HG03575 (cell line): Measurements from ENCODE around the gene GMPR.

Experiments
- ATAC-seq: cut with Tn5 transposase; IDR thresholded peaks from one replicate; pipeline ENCODE4 v1.9.1; 2021; ENCODE audit not compliant: unreplicated experiment, insufficient number of reproducible peaks, low FRiP score; ENCODE audit errors: extremely low read depth

The GMPR gene

DNA sequence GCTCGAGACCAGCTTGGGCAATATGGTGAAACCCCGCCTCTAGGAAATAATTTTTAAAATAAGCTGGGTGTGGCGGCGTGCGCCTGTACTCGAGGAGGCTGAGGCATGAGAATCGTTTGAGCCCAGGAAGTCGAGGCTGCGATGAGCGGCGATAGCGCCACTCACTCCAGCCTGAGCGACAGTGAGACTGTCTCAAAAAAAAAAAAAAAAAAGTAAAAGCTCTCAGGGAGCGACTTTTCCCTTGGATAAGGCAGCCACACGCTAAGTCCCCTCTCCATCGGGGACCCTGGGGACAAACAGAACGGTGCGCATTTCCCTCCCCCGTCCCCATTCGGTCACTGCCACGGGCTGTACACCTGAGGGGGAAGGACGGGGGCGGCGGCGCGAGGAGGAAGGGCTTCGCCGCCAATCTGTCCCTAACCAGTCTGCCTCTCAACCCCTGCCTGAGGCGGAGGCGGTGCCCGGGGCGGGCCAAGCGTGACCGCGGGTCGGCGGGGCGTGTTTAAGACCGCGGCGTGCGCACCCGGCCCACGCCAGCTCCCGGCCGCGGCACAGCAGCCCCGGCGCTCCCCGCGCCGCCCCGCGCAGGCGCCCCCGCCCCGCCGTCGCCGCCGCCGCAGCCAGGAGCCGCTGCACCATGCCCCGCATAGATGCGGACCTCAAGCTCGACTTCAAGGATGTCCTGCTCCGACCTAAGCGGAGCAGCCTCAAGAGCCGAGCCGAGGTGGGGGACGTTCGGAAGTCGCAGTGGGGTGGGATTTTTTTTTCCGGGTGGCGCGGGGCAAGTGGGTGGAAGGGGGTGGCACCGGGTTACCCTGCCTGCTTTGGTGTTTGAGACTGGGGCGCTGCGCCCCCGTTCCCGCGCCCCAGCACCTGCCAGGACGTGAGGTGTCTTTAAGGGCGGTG is at the start of gene GMPR:
GMPR (plus strand) TSS at position 531 of the 906 bp plus-strand sequence; CDS start at position 638, 107 bp downstream.
- ATAC-seq: no peak

DNA sequence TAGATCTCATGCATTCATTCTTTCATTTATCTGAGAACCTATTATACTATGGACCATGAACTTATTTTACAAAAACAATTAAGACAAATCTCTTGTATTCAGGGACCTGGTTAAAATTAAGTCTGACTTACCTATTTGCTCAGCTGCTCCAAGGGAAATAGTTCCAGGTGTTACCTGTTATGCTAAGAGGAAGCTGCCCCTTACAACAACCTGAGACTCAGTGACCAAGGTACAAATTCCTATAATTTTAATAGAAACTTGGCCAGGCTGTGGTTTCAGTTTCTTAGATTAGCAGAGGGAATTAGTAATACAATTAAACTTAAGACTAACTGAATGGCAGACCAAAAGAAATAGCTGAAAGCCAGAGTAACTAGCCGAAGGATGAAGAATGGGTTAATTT is 48.2 kb upstream of the GMPR start:
- ATAC-seq: no peak

DNA sequence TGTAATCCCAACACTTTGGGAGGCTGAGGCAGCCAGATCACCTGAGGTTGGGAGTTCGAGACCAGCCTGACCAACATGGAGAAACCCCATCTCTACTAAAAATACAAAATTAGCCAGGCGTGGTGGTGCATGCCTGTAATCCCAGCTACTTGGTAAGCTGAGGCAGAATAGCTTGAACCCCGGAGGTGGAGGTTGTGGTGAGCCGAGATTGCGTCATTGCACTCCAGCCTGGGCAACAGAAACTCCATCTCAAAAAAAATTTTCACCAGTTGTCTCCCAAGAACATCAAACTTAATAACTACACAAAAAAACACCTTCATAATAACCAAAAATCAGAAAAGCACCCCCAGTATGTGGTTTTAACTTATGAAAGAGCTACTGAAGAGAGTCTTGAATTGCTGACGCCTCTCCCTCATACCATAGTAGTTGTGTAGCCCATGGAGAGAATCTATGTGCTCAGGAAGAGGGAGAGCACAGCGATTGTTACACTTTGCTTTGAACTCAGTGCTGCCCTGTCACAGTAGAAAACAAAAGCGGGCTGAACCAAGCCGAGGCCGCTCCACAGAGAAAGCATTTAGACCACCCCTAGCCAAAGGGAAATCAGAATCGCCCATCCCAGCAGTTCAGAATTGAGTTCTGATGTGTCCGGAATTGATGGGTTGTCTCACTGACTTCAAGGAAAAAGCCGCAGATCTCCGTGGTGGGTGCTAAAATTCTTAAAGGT is 42.0 kb upstream of the GMPR start:
- ATAC-seq: no peak

DNA sequence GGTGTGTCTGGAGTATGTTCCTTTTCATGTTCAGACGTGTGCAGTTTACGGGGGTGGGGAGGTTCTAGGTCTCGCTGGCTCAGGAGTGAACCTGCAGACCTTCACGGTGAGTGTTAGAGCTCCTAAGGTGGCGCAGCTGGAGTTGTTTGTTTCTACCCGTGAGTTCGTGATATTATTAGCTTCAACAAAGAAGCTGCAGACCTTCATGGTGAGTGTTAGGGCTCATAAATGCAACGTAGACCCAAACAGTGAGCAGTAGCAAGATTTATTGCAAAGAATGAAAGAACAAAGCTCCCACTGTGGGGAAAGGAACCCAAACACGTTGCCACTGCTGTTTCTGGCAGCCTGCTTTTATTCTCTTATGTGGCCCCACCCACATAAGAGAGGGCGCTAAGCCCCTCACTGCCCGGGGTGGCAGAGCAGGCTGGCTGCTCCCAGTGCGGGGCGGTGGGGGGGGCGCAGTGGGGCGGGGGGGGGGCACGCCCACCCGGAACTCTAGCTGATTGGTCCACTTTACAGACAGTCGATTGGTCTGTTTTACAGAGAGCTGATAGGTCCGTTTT is 41.3 kb upstream of the GMPR start:
- no peak for ATAC-seq

DNA sequence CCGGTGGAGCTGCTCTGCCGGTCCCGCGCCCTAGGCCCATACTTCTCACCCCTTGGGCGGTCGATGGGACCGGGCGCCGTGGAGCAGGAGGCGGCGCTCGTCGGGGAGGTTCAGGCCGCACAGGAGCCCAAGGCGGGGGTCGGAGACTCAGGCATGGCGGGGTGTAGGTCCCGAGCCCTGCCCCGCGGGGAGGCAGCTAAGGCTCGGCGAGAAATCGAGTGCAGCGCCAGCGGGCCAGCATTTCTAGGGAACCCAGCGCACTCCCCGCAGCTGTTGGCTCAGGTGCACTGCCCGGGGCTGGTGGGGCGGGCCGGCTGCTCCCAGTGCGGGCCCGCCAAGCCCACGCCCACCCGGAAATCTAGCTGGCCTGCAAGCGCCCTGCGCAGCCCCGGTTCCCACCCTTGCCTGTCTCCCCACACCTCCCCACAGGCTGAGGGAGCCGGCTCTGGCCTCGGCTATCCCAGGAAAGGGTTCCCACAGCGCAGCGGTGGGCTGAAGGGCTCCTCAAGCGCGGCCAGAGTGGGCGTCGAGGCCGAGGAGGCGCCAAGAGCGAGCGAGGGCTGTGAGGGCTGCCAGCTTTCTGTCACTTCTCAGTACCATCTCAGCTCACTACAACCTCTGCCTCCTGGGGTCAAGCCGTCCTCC is 40.2 kb upstream of the GMPR start:
- no peak for ATAC-seq

DNA sequence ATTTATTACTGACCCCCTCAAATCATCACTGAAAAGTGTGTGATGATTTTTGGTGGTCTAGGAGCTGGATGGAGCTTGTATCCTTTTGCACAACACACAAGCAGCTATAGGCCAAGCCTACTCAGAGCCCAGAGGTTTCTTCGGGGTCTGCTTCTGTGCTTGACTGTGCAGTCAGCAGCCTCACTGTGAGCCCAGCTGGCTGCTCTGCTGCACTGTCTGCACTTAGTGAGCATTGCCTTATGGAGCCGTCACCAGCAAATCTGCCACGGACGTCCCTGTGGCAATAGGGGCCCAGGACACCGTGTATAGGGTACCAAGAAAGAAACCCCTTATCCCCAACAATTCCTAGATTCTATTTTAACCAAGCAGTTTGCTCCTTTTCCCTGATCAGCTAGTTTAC is 38.6 kb upstream of the GMPR start:
- no peak for ATAC-seq

DNA sequence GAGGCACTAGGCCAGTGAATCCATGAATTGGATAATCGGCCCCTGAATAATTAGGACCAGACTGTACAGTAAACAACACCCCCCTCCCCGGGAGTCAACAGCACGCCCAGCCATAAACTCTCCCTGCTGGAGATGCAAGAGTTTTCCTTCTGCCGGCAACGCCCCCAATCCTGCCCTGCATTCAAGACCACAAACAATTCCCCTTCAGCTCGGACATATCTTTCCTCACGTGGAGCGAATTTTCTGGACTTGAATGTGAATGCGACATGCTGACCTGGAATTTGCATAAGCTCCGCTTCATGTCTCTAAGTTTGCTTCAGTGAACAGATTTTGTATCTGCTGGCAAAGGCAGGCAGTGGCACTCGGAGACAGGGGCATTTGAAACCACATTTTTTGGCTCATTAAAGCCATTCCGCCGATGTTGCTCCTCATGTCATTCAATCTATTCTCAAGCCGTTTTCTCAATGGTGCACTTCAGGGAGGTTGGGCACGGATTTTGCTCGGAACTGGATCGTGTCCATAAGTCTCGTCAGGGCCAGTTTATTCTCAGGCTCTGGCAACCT is 38.0 kb upstream of the GMPR start:
- ATAC-seq: no peak

DNA sequence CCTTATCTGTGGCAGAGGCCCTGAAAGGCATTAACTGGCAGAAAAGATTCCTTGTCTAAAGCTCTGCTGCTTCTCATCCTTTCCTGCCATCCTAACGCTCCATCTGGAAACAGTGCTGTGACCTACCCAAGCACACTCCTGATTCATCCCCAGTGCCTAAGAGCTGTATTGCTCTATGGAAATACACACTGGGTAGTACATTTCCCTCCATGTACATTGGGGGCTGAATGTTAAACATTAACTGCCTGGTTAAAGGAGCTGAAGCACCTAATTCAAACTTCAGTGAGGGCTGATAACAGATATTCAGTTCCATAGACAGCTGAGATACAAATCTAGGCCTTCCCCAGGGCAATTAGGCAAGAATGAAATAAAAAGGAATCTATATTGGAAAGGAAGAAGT is 36.7 kb upstream of the GMPR start:
- ATAC-seq: no peak

DNA sequence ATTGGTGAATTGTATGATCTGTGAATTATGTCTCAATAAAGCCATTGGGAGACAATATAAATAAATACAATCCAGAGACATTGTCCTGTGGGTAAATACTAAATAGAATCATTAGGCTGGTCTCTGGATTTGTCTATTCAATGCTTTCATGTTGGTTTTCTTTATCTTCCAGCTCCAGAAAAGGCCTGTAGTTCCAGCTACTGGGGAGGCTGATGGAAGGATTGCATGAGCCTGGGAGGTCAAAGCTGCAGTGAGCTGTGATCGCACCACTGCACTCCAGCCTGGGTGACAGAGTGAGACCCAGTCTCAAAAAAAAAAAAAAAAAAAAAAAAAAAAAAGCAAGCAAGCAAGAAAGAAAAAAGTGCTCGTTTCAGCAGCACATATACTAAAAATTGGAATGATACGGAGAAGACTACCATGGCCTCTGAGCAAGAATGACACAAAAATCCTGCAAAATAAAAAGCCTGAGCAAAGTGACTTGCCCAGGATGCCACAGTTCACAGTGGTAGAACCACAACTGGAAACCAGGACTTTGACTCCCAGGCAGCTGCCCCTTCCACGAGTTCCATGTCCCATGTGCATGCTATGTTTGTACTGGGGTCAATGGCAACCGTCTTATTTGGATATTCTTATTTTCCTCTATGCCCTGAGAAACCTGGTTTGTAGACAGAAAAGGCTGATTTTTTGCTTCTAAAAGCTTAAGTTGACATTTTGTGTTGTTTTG is 33.6 kb upstream of the GMPR start:
- no peak for ATAC-seq

DNA sequence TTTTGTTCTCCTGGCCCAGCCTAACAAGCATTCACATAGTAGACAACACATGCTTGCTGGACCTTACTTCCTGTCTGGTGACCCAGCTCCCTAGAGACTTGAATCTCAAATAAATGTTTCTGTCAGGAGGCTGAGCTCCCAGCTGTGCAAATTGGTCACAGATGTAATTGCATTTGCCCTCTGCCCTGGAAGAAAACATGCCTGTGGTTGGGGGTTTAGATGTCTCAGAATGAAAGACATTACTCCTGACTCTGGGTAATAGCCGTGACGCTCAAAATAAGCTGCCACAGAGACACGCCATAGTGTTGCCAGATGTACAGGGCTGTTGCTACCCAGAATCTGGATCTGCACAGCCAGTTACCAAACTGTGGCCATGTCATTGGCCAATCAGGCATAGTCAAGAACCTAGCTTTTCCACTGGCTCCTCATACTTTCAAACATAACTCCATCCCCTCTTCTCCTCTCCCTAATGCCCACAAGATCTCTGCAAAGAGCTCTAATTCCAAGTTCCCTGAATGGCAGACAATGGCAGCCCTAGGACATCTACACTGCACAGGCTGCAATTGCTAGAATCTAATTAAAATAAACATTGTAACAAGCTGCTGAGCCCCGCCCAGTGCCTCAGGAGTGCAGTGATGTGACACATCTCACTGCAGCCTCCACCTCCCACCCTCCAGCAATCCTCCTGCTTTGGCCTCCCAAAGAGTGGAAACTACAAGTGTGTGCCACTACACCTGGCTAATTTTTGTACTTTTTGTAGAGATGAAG is 32.8 kb upstream of the GMPR start:
- ATAC-seq: peak; percentile 72

DNA sequence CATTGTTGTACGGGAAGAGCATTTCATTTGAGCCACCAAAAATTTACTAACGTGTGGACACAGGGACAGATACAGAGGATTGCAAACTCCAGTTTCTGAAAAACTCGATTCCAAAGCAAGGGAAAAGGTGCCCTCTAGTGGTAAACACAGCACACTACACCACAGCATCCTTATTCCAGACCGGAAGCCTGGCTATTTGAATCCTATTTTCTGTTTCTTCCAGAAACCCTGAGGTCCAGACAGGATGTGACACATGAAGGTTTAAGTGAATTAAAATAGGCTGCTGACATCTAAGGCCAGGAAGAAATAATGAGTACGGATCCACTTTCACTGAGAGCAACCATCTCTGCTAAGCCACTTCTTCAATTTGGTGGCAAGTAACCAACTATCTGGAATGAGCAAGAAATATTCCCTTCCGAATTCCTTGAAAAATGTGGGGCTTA is 31.8 kb upstream of the GMPR start:
- no peak for ATAC-seq

DNA sequence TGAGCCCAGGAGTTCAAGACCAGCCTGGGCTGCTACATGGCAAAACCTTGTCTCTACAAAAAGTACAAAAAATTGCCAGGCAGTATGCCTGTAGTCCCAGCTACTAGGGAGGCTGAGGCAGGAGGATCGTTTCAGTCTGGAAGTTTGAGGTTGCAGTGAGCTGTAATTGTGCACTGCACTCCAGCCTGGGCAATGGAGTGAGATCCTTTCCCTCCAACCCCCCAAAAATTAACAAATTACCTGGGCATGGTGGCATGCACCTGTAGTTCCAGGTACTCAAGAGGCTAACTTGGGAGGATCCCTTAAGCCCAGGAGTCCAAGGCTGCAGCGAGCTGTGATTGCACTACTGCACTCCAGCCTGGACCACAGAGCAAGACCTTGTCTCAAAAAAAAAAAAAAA is 29.4 kb upstream of the GMPR start:
- ATAC-seq: no peak

DNA sequence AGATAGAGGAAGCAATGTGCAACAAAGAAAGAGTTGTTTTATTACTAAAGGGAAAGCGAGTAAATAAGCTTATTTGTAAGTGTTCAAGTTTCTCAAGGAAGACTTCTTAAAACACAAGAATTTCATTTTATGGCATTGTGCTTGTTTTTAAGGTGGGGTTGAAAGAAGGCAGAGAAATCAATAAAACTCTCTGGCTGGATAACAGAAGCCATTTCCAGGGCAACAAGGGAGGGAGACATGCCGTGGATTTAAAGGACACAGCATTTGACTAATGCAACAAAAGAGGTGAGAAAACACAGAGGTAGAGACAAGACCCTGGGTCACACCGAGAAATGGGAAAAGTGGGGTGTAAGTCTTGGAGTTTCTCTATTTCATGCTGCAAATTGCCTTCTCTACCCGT is 28.8 kb upstream of the GMPR start:
- ATAC-seq: no peak

DNA sequence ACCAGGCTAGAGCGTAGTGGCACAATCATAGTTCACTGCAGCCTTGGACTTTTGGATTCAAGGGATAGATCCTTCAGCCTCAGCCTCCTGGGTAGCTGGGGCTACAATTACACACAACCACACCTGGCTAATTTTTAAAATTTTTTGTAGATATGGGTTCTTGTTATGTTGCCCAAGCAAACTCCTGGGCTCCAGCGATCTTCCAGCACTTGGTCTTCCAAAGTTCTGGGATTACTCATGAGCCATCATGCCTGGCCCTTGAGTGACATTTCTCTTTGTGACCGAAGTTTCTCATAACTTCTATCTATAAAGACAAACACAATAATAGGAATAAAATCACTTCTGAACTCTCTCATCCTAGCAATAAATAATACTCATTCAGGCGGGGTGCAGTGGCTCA is 26.1 kb upstream of the GMPR start:
- ATAC-seq: no peak

DNA sequence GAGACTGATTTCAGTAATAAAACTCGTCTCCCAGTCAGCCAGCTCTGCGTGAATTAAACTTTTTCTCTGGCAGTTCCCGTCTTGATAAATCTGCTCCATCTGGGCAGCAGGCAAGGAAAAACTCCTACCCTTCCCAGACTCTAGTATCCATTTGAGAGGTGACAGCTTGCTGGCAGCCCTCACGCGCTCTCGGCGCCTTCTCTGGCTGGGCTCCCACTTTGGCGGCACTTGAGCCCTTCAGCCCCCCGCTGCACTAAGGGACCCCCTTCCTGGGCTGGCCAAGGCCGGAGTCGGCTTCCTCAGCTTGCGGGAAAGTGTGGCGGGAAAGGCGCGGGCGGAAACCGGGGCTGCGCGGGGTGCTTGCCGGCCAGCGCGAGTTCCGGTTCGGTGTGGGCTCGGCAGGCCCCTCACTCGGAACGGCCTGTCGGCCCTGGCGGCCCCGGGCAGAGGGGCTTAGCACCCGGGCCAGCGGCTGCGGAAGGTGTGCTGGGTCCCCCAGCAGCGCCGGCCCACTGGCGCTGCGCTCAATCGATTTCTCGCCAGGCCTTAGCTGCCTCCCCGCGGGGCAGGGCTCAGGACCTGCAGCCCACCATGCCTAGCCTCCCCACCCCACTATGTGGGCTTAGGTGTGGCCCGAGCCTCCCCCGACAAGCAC is 21.8 kb upstream of the GMPR start:
- no peak for ATAC-seq

DNA sequence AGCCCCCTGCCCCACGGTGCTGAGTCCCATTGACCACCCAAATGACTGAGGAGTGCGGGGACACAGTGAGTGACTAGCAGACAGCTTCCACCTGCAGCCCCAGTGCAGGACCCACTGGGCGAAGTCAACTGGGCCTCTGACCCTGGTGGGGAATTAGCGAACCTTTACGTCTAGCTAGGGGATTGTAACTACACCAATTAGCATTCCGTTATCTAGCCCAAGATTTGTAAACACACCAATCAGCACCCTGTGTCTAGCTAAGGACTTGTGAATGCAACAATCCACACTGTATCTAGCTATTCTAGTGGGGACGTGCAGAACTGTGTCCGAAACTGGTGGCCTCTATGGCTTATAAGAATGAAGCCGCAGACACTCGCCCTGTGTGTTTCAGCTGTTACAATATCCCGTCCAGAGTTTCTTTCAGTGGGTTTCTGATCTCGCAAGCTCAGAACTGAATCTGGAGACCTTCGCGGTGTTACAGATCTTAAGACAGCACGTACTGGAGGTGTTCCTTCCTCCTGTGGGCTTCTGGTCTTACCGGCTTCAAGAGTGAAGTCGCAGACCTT is 21.1 kb upstream of the GMPR start:
- ATAC-seq: no peak

DNA sequence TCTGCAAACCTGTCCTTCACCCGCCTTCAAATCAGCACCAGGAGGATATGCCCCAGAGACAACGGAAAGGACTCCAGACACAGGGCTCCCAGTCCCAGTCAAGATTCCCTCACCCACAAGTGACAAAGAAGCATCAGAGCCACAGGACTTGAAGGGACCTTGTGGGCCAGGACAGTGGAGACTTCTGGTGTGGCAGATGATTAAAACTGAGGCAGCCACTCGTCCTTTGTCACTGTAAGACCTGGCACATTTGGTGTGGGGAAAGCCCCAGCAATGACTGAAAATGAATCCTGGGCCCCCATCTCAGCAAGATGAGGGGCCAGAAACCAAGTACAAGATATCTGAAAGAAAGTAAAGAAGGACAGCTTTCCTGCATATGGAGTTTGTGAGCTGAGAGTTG is 15.6 kb upstream of the GMPR start:
- ATAC-seq: no peak
